ENCODE measurements around the gene FFAR3. TPM values are rescaled to one million over a fixed set of nuclear protein-coding genes. Genes with fewer than 3 reads are reported as not detected.

FFAR3 gene
- total and polyA plus RNA-seq, 2 of the 8 experiments (the other 6 are each of a cell fraction or from before 2014, with no cell fraction given) = not detected

DNA sequence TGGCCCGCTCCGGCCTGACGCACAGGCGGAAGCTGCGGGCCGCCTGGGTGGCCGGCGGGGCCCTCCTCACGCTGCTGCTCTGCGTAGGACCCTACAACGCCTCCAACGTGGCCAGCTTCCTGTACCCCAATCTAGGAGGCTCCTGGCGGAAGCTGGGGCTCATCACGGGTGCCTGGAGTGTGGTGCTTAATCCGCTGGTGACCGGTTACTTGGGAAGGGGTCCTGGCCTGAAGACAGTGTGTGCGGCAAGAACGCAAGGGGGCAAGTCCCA is 6.1 kb upstream of the FFAR3 start:
- H3K27ac ChIP-seq (ENCODE audit: low read depth, low read length) = no peak overlapping the region
- ChIA-PET POLR2A (ENCODE audit: partially characterized antibody) (interaction anchor here (0.6 to 1.0 kb wide), 3 partner anchors 116 to 158 kb away, joined by 3 read pairs; no protein-coding TSS in a partner anchor), CTCF (ENCODE audit: partially characterized antibody) (interaction anchor here (0.7 to 4.1 kb wide), 36 partner anchors 8 to 303 kb away, joined by 3 to 51 read pairs (median 5); partner anchors contain the start of gene HAMP)
- H2AK5ac ChIP-seq (ENCODE audit: low read depth, low read length) = no peak overlapping the region
- H3K79me2 ChIP-seq (ENCODE audit: control insufficient read depth in 1 of 2, insufficient read depth in 2 of 2, low read length in 2 of 2) = no peaks in the 10 kb centered on the region
- H3K4me1 ChIP-seq (replicated peaks in 1 of 4; ENCODE audit: control insufficient read depth in 3 of 4, insufficient read depth in 4 of 4, low read length in 3 of 4) = peaks cover 0 to 2% (median 0%) of the 10 kb centered on the region in 4 experiments; a peak in 2 of 7 replicates
- H4K20me1 ChIP-seq (replicated peaks in 1 of 2; ENCODE audit: control insufficient read depth in 1 of 2, insufficient read depth in 2 of 2, low read length in 2 of 2) = no peaks in the 10 kb centered on the region
- DNase-seq (ENCODE audit: low read depth in 1 of 2, low spot score in 2 of 2) = no peak
- peak overlapping the region; percentile 54; the same call in 1 of the 2 replicates for H4K8ac ChIP-seq (ENCODE audit: extremely low read depth, insufficient read depth, low read length)
- no peak overlapping the region for H3K4me3 ChIP-seq (ENCODE audit: extremely low read depth in 1 of 4, insufficient read depth in 2 of 4, low read depth in 3 of 4, low read length in 4 of 4)
- no peak overlapping the region for H3K4ac ChIP-seq (replicated peaks; ENCODE audit: insufficient read length, low read depth, low read length)
- H2BK20ac ChIP-seq (ENCODE audit: low read length) = no peak overlapping the region
- H3K9ac ChIP-seq (replicated peaks in 1 of 4; ENCODE audit: extremely low read depth in 1 of 4, low read depth in 3 of 4, low read length in 3 of 4) = no peak overlapping the region
- H3K23ac ChIP-seq (ENCODE audit: insufficient read length) = no peak overlapping the region
- 96% methylated on average over 14 of the region's 18 CpGs; no CpG with 5 or more reads in 1 of the 2 experiments for WGBS, 2 experiments (ENCODE audit: extremely low coverage in 1 of 2, insufficient coverage in 1 of 2, insufficient read length in 1 of 2, insufficient replicate concordance in 2 of 2, low coverage in 1 of 2, low lambda C conversion rate in 2 of 2, missing lambda C conversion rate in 1 of 2)
- no peaks in the 10 kb centered on the region for H3K9me3 ChIP-seq (ENCODE audit: insufficient read depth in 2 of 2, low read depth in 1 of 2, low read length in 1 of 2)
- no peaks in the 10 kb centered on the region for H3K27me3 ChIP-seq (replicated peaks in 1 of 4; ENCODE audit: control insufficient read depth in 3 of 4, extremely low read depth in 1 of 4, insufficient read depth in 3 of 4, low read length in 3 of 4)
- H3K14ac ChIP-seq (ENCODE audit: insufficient read length) = no peak overlapping the region
- H3K18ac ChIP-seq (ENCODE audit: extremely low read depth, low read length) = no peak overlapping the region
- no peak overlapping the region for H2BK120ac ChIP-seq (replicated peaks; ENCODE audit: low read depth, low read length)
- no peak overlapping the region for H3K56ac ChIP-seq (replicated peaks; ENCODE audit: insufficient read length, low read depth, low read length)
- peak overlapping the region; percentile 6; the same call in 1 of the 2 replicates for H2BK15ac ChIP-seq (ENCODE audit: low read length)
- H3K36me3 ChIP-seq (ENCODE audit: control insufficient read depth in 2 of 4, insufficient read depth in 4 of 4, low read length in 3 of 4) = no peaks in the 10 kb centered on the region
- no peak overlapping the region for H2BK12ac ChIP-seq (ENCODE audit: low read depth, low read length)
- no peak overlapping the region for H3K4me2 ChIP-seq (ENCODE audit: insufficient read depth in 1 of 2, low read depth in 2 of 2, low read length in 2 of 2)
- no peak overlapping the region for H2BK5ac ChIP-seq (ENCODE audit: low read depth, low read length)
- H4K5ac ChIP-seq (ENCODE audit: insufficient read length, low read depth, low read length) = no peak overlapping the region
- no peak for FAIRE-seq
- no peaks in the 10 kb centered on the region for H3K23me2 ChIP-seq (ENCODE audit: low read depth, low read length)
- H2AFZ ChIP-seq (ENCODE audit: low read length) = peak overlapping the region; percentile 99; the same call in 1 of the 2 replicates
- no peak for TF ChIP-seq SP1 (IDR thresholded peaks at IDR 0.05; ENCODE audit: low read depth, low read length)
- no peak for TF ChIP-seq GABPA (IDR thresholded peaks at IDR 0.05; ENCODE audit: borderline replicate concordance, insufficient read depth, low read length)
- TF ChIP-seq, protein P1, sequence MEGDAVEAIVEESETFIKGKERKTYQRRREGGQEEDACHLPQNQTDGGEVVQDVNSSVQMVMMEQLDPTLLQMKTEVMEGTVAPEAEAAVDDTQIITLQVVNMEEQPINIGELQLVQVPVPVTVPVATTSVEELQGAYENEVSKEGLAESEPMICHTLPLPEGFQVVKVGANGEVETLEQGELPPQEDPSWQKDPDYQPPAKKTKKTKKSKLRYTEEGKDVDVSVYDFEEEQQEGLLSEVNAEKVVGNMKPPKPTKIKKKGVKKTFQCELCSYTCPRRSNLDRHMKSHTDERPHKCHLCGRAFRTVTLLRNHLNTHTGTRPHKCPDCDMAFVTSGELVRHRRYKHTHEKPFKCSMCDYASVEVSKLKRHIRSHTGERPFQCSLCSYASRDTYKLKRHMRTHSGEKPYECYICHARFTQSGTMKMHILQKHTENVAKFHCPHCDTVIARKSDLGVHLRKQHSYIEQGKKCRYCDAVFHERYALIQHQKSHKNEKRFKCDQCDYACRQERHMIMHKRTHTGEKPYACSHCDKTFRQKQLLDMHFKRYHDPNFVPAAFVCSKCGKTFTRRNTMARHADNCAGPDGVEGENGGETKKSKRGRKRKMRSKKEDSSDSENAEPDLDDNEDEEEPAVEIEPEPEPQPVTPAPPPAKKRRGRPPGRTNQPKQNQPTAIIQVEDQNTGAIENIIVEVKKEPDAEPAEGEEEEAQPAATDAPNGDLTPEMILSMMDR (IDR thresholded peaks at IDR 0.05; ENCODE audit: control extremely low read depth in 1 of 3, insufficient read depth in 1 of 3, low read depth in 1 of 3, low read length in 3 of 3) = no peak
- TF ChIP-seq, protein P2, sequence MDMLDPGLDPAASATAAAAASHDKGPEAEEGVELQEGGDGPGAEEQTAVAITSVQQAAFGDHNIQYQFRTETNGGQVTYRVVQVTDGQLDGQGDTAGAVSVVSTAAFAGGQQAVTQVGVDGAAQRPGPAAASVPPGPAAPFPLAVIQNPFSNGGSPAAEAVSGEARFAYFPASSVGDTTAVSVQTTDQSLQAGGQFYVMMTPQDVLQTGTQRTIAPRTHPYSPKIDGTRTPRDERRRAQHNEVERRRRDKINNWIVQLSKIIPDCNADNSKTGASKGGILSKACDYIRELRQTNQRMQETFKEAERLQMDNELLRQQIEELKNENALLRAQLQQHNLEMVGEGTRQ (IDR thresholded peaks at IDR 0.05; ENCODE audit: low read length) = no peak
- TF ChIP-seq BRCA1 (IDR thresholded peaks at IDR 0.05; ENCODE audit: low read depth, low read length) = no peak
- no peak for TF ChIP-seq SP2 (IDR thresholded peaks at IDR 0.05; ENCODE audit: low read length)
- no peak for TF ChIP-seq CREB1 (IDR thresholded peaks at IDR 0.05)
- no peaks in the 10 kb centered on the region for H3K79me1 ChIP-seq (ENCODE audit: low read depth, low read length)
- no peak overlapping the region for H4K91ac ChIP-seq (replicated peaks; ENCODE audit: insufficient read length, low read length)

Data from H1 (cell line).